Measurements from ENCODE around the gene SH3BGRL.
"Not testable (repeated sequence)": the region's sequence is repeated elsewhere in the genome, so short reads cannot be mapped to it uniquely, and the experiment has no call there.

The SH3BGRL gene

DNA sequence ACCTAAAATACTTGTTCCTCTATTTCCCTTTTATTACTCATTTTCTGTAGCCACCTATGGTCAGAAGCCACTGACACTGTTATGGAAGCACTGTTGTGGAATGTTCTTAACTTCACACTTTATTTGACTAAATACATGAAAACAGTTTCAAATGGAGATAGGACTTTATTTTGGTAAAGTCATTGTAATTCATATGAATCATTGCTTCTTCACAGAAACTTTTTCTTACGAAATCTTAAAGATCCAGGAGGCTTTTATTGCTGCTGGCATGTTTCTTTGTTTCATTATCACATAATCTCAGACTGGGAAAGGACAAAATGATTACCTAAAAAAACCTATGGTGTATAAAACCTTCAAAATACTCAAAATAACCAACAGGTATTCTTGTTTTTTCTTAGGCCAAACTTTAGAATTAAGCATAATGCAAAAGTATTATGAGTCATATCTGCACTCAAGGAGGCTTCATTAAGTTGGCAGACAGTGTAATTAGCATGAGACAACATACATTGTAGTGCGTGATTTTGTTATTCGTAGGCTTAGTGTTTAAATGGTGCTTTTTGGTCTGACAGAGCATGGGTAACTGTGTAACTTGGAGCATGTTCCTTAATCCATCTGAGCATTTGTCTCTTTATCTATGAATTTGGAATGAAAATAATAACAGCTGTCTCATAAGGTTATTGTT is 58.0 kb downstream of the SH3BGRL start:
- no peak for DNase-seq

DNA sequence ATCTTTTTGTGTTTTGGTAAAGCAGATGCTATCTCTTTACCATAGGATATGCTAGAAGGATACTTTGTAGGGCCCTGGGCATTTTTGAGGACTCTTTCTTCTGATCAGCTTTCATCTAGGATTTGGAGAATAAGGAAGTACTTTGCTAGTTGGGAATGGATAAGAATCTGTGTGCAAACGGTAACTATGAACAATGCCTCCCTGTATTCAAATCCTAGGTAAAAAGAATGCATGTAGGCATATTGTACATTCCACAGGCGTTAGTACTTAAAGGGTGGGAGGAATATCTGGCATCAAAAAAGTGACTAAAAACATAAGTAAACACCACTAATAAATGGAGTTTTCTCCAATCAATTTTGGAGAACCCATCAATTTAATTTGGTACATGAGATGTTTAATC is 59.7 kb downstream of the SH3BGRL start:
- no peak for DNase-seq

DNA sequence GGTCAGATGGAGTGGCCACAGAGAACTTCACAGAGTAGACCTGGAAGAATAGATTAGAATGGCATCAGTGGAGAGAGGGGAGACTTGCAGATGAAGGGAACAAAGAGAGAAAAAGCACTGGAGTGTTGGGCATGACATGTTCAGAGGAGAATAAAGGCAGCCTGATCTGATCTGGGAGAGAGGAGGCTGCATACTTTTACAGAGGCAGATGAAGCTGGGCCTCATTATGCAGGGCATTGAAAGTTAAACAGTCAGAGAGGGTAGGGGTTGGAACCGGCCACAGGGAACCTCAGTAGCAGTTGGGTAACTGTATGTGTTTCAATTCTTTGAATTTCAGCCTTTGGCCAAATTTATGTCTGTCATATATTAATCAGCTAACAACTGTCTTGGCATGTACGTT is 61.2 kb downstream of the SH3BGRL start:
- no peak for DNase-seq

DNA sequence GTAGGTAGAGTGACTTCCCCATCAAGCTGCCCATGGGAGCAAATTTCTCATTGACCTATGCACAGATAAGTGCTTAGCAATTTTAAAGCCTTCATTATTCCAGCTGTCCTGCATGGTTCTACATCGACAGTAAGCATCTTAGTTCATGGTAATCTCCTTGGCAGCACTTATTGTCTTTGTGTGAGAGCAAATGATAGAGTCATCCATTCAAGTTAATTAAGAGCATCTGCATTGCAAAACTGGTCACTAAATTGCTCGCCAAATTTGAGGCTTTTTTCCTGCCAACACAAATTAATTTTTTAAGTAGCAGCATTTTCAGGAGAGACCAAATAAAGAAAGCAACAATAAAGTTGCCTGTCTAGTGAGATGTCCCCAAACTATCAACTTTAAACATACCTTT is 76.7 kb downstream of the SH3BGRL start:
- DNase-seq, result no peak

DNA sequence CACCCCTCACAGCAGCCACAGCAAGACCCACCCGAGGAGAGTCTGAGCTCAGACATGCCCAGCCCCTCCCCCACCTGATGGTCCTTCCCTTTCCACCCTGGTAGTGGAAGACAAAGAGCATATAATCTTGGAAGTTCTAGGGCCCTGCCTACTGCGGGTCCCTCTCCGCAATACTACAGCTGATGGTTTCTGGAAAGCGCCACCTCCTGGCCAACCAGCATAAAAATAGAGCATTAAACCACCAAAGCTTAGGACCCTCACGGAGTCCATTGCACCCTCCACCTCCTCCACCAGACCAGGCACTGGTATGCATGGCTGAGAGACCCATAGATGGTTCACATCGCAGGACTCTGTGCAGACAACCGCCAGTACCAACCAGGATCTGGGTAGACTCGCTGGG is 78.2 kb downstream of the SH3BGRL start:
- DNase-seq, result no peak

DNA sequence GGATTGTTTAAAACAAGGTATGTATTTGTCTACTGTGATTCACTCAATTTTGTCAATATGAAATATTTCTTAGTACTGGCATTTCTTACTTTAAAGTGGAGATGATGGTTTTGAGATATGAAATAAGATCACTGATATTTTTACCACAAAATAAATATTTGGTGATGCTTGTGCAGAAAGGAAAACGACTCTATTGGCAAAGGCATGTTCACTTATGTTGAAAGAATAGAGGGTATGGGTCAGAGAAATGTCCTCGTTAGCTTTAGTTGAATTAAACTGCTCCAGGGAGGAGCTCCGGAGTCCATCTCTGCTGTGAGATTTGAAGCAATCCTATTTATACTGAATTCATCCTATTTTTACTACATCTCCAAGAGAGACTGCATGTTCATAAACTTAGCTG is 84.2 kb downstream of the SH3BGRL start:
- no peak for DNase-seq

DNA sequence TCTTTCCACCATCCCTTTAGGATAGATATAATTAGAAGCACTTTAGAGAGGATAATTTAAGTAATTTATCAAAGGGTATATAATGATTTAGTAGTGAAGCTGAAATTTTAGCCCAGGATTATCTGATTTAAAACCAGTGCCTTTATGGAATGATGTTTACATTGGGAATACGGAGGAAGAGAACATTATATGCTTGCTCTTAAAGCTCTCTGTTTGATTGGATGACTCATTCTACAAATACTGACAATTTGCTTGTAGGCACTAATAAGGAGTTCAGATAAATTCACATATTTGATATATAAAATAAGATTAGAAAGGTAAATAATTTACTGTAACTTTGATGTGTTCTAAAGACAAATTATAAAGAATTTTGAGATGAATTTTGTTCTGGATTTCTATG is 84.7 kb downstream of the SH3BGRL start:
- no peak for DNase-seq

DNA sequence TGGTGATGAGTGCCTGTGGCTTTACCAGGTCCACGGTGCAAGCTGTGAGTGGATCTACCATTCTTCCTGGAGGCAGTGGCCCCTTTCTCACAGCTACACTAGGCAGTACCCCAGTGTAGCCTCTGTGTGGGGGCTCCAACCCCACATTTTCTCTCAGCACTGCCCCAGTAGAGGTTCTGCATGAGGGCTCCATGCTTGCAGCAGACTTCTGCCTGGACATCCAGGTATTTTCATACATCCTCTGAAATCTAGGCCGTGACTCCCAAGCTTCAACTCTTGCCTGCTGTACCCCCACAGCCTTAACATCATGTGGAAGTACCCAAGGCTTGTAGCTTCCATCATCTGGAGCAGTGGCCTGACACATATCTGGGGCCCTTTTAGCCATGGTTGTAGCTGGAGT is 90.1 kb downstream of the SH3BGRL start:
- no peak for DNase-seq

DNA sequence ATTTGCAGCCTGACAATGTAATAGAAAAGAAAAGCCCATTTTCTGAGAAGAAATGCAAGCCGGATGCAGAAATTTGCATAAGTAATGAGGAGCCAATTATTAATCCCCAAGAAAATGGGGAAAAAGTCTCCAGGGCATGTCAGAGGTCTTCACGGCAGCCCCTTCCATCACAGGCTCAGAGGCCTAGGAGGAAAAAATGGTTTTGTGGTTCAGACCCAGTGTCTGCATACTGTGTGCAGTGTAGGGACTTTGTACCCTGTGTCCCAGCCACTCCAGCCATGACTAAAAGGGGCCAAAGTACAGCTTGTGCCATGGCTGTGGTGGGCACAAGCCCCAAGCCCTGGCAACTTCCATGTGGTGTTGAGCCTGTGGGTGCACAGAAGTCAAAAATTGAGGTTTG is 92.2 kb downstream of the SH3BGRL start:
- no peak for DNase-seq

DNA sequence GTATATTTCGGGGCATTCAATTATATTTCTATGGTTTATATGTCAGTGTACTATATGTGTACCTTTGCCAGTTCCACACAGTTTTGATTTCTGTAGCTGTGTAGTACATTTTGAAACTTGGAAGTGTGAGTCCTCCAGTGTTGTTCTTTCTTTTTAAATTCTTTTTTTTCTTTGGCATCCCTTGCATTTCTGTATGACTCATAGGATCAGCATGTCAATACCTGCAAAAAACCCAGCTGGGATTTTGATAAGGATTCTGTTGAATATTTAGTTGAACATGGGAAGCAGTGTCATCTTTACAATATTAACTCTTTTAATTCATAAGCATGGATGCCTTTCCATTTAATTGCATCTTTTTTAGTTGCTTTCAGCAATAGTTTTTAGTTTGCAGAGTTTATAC is 100.0 kb downstream of the SH3BGRL start:
- no peak for DNase-seq

DNA sequence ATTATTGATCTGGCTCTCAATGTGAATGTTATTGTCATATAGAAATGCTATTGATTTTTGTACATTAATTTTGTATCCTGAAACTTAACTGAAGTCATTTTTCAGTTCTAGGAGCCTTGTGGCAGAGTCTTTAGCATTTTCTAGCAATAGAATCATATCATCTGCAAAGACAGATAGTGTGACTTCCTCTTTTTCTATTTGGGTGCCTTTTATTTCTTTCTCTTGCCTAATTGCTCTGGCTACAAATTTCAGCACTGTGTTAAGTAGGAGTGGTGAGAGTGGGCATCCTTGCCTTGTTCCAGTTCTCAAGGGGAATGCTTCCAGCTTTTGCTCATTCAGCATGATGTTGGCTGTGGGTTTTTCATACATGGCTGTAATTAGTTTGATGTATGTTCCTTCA is 102.7 kb downstream of the SH3BGRL start:
- no peak for DNase-seq

DNA sequence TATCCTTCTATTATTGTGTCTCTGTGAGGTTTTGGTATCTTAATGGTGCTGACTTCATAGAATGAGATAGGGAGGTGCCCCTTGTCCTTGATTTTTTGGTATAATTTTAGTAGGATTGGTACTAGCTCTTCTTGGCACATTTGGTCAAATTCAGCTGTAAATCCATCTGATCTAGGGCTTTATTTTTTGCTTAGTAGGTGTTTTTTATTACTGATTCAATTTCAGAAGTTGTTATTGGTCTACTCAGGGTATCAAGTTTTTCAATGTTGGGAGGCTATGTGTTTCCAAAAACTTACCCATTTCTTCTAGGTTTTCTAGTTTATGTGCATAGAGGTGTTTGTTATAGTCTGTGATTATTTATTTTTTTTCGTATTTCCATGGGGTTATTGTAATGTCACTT is 103.3 kb downstream of the SH3BGRL start:
- DNase-seq, result no peak

DNA sequence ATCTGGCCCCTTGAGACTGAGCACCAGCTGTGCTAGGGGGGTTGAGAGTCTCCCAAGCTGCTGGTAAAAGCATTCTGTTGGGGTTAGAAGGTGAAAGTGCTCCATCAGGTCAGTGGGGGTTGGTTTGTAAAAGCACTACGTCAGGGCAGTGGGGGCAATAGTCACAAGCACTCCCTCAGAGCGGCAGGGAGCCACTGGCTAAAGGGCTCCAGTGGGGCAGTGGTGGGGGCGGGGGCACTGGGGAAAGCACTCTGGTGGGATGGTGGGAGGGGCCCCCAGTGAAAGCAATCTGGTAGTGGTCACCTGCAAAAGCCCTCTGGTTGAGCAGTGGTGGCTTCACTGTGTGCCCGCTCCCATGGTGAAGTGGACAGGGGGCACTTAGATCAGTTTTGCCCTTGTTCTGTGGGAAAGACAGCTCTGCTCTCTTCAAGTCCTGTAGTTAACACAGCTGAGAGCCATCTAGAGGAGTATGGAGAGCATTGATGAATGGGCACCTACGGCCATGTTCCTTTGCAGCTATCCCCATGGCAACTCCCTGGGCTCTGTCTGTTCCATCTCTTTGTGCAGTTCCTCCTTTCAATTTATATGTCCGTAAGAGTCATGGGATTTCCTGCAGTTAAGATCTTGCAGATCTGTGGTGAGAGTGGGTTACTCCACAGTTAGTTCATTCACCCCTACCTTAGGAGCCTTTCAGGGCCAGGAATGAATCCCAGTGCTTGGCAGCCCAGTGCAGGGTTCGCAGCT is 106.4 kb downstream of the SH3BGRL start:
- no peak for DNase-seq

DNA sequence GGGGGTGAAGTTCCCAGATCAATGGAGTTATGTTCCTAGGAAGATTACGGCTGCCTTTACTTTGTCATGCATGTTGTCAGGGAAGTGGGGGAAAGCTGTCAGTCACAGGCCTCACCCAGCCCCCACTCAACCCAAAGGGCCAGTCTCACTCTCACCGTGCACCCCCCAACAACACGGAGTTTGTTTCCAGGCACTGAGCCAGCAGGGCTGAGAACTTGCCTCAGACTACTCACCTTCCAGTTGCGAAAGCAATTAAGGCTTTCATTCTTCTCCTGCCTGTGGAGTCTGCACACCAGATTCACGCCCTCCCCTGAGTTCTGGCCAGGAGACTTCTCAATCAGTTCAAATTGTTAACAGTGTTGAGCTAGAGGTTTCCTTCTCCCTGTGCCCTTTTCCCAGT is 114.3 kb downstream of the SH3BGRL start:
- DNase-seq, result no peak

DNA sequence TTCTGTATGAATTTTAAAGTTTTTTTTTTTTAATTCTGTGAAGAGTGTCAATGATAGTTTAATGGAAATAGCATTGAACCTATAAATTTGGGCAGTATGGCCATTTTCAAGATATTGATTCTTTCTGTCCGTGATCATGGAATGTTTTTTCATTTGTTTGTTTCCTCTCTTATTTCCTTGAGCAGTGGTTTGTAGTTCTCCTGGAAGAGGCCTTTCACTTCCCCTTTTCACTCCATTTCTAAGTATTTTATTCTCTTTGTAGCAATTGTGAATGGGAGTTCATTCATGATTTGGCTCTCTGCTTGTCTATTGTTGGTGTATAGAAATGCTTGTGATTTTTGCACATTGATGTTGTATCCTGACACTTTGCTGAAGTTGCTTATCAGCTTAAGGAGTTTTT is 129.8 kb downstream of the SH3BGRL start:
- not testable (repeated sequence) for DNase-seq

DNA sequence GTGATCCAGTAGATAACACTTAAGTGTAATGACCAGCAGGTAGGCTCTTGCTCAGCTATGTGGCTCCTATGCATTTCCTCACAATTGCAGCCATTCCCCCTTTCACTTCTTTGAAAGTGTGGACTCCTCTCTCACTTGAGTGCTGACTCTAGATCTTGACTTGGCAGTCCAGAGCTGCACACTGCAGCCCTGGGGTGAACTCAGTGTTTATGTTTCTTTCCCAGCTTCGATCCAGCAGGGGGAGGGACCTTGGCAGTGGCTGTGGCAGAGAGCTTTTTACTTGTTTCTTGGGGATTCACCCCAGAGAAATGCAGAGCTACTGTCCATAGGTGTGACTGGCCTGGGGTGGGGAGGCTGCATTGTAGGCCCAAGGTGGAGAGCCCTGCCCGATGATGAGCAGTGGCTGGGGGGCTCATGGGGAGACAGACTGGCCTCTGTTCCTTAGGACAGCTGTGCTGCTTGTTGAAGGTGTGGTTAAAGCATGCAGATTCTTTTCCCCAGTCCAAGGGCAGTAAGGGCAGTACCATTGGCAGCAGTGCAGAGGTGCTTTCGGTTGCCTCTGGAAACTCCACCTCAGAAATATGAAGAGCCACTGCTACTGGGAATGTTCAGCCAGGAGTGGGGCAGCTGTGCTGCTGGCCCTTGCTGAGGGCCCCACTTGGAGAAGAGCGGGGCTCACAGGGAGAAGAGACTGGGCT is 134.7 kb downstream of the SH3BGRL start:
- no peak for DNase-seq

DNA sequence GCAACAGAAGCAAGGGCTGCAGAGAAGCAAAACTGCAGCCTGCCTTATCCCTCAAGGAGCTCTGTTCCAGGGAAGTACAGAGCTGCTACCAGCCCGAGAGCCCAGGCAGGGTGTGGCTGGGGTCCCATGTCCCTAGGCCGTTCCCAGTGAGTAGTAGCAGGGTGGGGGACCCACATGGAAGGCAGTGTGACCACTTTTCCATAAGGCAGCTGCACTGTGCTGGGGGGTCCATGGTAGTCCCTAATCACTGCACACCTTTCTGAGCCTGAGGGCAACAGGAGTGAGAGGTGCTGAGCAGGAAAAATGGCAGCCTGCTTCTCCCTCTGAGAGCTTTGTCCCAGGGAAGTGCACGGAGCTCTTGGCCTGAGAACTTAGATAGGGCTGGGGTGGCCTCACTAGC is 135.9 kb downstream of the SH3BGRL start:
- DNase-seq, result no peak

DNA sequence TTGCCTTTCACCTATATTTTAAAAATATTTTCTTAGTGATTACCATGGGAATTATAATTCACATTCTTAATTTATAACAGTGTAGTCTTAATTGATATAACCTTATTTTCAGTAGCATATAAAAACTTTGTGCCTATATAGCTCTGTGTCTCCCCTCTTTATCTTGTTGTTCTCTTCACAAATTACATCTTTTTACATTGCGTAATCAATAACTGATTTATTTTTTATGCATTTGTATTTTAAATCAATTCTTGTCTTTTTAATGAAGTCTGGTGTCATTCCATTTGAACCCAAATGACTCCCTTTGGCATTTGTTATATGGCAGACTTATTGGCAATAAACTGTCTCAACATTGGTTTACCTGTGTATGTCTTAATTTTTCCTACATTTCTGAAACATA is 137.0 kb downstream of the SH3BGRL start:
- no peak for DNase-seq

DNA sequence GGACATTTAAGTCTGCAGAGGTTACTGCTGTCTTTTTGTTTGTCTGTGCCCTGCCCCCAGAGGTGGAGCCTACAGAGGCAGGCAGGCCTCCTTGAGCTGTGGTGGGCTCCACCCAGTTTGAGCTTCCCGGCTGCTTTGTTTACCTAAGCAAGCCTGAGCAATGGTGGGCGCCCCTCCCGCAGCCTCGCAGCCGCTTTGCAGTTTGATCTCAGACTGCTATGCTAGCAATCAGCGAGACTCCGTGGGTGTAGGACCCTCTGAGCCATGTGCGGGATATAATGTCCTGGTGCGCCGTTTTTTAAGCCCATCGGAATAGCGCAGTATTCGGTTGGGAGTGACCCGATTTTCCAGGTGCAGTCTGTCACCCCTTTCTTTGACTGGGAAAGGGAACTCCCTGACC is 143.4 kb downstream of the SH3BGRL start:
- not testable (repeated sequence) for DNase-seq
